ENCODE results near the gene AKR1C2.

The AKR1C2 gene

GRCh38 chr10:4939224-4940072 lies 64.2 kb downstream of the AKR1C2 start:
- peak; percentile 3 for DNase-seq (ENCODE audit: low read depth)
- TF ChIP-seq CTCF (conservative IDR thresholded peaks at IDR 0.05; ENCODE audit: low read depth, low read length) = no peak
- no peak overlapping the region for H3K4me3 ChIP-seq (ENCODE audit: low read length)
